Memory B cell (primary cell): ENCODE data around the gene SERPINI2.

Source experiments
- ATAC-seq: fragments of 150-1000 bp; cut with Tn5 transposase; 2 replicates; pipeline ENCODE4 v1.10.0; 2021; ENCODE audit warnings: low read depth, mild to moderate bottlenecking, moderate library complexity
- DNase-seq, 2 donors: peaks; one replicate each; pipeline ENCODE4 v3.0.0; 2022; ENCODE audit warnings: low spot score in 2 of 2
- H3K27ac Mint-ChIP-seq: one replicate; pipeline ENCODE4 v1.8.0; 2022; ENCODE audit warnings: mild to moderate bottlenecking, moderate library complexity, mixed read lengths
- H3K27me3 Mint-ChIP-seq: one replicate; pipeline ENCODE4 v1.8.0; 2022; ENCODE audit warnings: mixed read lengths
- H3K36me3 Mint-ChIP-seq: one replicate; pipeline ENCODE4 v1.8.0; 2022; ENCODE audit warnings: mild to moderate bottlenecking, mixed read lengths
- H3K4me1 Mint-ChIP-seq: one replicate; pipeline ENCODE4 v1.8.0; 2022; ENCODE audit warnings: mixed read lengths
- H3K4me3 Mint-ChIP-seq: one replicate; pipeline ENCODE4 v1.8.0; 2022; ENCODE audit warnings: mild to moderate bottlenecking, moderate library complexity, mixed read lengths
- H3K9me3 Mint-ChIP-seq: one replicate; pipeline ENCODE4 v1.8.0; 2022; ENCODE audit warnings: mixed read lengths

The SERPINI2 gene

DNA sequence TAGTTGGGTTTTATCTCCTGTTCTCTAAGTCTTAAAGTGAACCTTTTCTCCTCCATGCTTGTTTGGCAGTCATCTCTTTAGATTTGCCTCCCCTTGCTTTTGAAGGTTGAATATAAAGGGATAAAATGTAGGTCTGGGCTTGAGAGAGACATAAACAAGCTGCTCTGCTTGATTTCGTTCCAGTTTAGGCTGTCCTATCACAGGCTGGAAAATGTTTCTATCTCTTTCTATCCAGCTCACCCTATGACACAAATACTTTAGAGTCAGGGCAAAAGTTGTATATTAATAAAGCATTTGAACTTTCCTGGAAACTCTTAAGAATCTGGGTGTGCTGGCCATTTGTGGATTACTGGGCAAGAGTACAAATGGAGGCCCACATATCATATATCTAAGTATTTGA, 64.2 kb downstream of the SERPINI2 start:
- Mint-ChIP-seq H3K27me3 (no peaks in the 10 kb centered on the region), H3K9me3 (no peaks in the 10 kb centered on the region), H3K4me3 (no peak overlapping the region), H3K27ac (no peak overlapping the region), H3K4me1 (no peaks in the 10 kb centered on the region), H3K36me3 (no peaks in the 10 kb centered on the region)
- ATAC-seq, result no peak
- no peak for DNase-seq

DNA sequence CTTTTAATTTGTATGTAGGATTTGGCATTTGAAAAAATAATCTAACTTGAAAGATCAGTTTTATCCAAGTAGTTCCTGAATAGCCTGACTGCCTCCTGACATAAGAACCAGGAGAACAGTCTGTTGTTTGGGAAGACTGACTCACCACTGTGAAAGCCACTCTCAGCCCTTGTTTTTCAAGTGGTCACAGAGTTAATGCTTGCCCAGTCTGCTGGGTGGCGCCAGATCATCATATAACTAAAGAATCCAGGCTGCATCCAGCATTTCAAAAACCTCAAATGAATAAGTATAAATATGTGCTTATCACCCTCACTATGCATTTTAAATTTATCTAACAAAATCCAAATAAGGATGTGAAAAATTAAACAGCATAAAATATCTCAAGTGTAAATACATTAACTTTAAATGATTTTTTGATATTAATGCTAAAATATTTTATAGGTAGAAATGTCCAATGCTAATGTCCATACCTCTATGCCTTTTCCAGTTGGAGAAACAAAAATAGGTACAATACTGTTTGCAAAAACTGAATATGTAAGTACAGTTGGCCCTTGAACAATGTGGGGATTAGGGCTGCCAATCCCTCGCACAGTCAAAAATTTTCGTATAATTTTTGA, 66.9 kb downstream of the SERPINI2 start:
- DNase-seq, result no peak
- Mint-ChIP-seq H3K4me3 (no peak overlapping the region), H3K4me1 (no peaks in the 10 kb centered on the region), H3K27ac (no peak overlapping the region), H3K27me3 (peaks cover under 1% of the 10 kb centered on the region), H3K36me3 (no peaks in the 10 kb centered on the region), H3K9me3 (no peaks in the 10 kb centered on the region)
- ATAC-seq, result no peak

DNA sequence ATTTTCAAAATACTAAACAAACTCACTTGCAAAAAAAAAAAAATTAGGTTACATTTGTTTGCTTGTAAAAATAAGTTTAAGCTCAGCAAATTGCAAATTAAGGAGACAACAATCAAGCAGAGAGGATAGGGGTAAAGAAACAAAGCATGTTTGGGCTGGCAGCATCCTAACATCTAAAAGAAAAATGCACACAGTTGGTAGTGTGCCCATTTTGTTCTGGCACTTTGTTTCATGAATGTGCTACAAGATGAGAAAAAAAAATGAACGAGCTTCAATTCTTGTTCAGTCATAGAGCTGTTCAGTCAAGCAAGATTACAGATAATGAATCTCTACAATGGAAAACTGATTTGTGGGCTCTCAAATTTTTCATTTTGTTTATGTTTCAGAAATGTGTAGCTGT, 76.0 kb downstream of the SERPINI2 start:
- DNase-seq (no peak), ATAC-seq (no peak)
- no peaks in the 10 kb centered on the region for H3K4me1 Mint-ChIP-seq
- no peak overlapping the region for H3K4me3 Mint-ChIP-seq
- peaks cover 5% of the 10 kb centered on the region for H3K27me3 Mint-ChIP-seq
- no peaks in the 10 kb centered on the region for H3K36me3 Mint-ChIP-seq
- no peak overlapping the region for H3K27ac Mint-ChIP-seq
- H3K9me3 Mint-ChIP-seq, result no peaks in the 10 kb centered on the region

DNA sequence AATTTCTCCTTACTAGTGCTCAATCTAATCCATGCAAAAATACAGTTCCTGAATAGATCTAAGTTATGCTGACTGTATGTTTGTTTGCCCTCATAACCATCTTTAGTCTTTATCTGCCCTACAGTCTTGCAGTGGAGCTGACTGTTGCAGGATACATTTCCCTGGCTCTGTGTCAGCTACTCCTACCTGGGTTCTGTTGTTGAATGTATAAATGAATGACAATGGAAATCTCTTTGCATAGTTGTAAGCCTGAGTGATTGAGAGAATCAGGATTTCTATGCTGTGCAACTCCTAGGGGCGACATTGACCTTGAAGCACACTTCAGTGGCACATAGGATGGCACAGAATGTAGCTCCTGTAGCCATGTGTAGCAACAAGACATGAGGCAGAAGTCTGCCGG, 77.8 kb downstream of the SERPINI2 start:
- ATAC-seq (no peak), DNase-seq (no peak)
- H3K36me3 Mint-ChIP-seq, result no peaks in the 10 kb centered on the region
- H3K9me3 Mint-ChIP-seq, result no peaks in the 10 kb centered on the region
- H3K27me3 Mint-ChIP-seq, result peaks cover 2% of the 10 kb centered on the region
- H3K4me1 Mint-ChIP-seq, result no peaks in the 10 kb centered on the region
- H3K4me3 Mint-ChIP-seq, result no peak overlapping the region
- H3K27ac Mint-ChIP-seq, result no peak overlapping the region

DNA sequence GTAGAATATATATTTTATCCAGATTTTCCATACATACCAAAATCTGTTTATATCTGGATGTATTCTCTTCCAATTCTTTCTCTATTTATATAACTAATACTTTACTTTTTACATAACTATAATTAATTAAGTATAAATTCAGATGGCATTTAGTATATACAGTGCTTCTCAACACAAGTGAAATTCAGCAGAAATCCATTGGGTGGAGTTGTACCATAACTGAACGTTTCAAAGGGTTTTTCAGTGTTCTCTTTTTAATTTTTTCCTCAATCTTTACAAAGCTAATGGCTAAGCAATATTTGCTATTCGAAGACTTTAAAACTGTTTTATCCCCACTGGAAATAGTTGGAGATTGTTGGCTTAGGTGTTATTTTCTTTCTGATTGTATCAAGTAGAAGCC, 79.8 kb downstream of the SERPINI2 start:
- Mint-ChIP-seq H3K36me3 (no peaks in the 10 kb centered on the region), H3K27me3 (peaks cover 2% of the 10 kb centered on the region), H3K4me3 (no peak overlapping the region), H3K9me3 (no peaks in the 10 kb centered on the region), H3K27ac (no peak overlapping the region), H3K4me1 (no peaks in the 10 kb centered on the region)
- ATAC-seq (no peak), DNase-seq (no peak)
